Sigmoid colon (tissue), 4 donors: ENCODE data around the gene CLVS2.

Source experiments
- POLR2A ChIP-seq, 2 donors: fragments of 450-650 bp; IDR thresholded peaks; one replicate each; pipeline ENCODE4 v1.6.1; 2016; ENCODE audit warnings: antibody characterized with exemption in 2 of 2, mild to moderate bottlenecking in 2 of 2, moderate library complexity in 2 of 2
- POLR2AphosphoS5 ChIP-seq, 4 donors: sonication (generic); formaldehyde crosslinking; IDR thresholded peaks; one replicate each; pipeline ENCODE4 v1.6.1; 2017; ENCODE audit warnings: antibody characterized with exemption in 4 of 4
- TF ChIP-seq, protein P1 (sequence below), 4 experiments: fragments of 450-650 bp in 3 of 4; fragments of 200-600 bp in 1 of 4; IDR thresholded peaks; one replicate each; pipeline ENCODE4 v1.5.1; 2016 to 2019; ENCODE audit warnings: antibody characterized with exemption in 4 of 4, mild to moderate bottlenecking in 3 of 4, moderate library complexity in 2 of 4

DNA sequence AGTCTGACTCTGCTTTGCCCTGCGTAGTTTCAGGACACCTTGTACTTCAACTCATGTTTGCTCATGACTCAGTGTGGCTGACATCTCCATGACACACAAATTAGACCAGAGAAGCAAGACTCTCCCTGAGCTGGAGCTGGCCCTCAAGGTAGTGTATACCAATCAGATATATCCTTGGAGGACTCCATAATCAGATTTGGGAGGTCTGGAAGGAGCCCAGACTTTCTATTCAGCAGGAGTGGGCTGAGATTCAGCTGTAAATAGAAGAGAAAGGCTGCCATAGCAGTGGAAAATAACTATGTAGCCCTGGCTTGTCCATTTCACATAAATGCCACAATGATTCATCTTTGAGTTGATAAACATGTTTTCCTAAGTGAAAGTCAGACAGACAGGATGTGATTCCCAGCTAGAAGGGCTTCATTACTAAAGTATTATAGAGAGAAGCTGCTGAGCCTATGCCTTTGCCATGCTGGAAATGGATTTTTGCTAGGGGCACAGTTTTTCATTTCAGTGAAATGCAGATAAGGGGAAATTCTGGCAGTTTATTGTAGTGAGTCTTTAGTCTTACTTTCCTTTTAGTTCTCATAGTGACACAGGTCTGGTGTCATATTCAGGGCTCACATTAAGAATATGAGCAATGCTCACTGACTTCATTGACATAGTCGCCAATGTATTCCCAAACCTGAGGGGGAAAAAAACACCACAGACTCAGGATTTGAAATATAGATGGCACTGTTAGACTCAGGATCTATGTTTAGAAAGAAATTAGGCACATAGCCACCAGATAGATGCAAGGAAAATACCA is 95.3 kb downstream of the CLVS2 start:
- TF ChIP-seq, protein P1, sequence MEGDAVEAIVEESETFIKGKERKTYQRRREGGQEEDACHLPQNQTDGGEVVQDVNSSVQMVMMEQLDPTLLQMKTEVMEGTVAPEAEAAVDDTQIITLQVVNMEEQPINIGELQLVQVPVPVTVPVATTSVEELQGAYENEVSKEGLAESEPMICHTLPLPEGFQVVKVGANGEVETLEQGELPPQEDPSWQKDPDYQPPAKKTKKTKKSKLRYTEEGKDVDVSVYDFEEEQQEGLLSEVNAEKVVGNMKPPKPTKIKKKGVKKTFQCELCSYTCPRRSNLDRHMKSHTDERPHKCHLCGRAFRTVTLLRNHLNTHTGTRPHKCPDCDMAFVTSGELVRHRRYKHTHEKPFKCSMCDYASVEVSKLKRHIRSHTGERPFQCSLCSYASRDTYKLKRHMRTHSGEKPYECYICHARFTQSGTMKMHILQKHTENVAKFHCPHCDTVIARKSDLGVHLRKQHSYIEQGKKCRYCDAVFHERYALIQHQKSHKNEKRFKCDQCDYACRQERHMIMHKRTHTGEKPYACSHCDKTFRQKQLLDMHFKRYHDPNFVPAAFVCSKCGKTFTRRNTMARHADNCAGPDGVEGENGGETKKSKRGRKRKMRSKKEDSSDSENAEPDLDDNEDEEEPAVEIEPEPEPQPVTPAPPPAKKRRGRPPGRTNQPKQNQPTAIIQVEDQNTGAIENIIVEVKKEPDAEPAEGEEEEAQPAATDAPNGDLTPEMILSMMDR (IDR thresholded peaks at IDR 0.05), result no peak
- TF ChIP-seq POLR2A (IDR thresholded peaks at IDR 0.05) (no peak), POLR2AphosphoS5 (IDR thresholded peaks at IDR 0.05) (peak in 1 of 4 donors; percentile 36)
